ENCODE measurements around the gene ATP7B. TPM values are rescaled to one million over a fixed set of nuclear protein-coding genes. Genes with fewer than 3 reads are reported as not detected.
"Not testable (repeated sequence)": the region's sequence is repeated elsewhere in the genome, so short reads cannot be mapped to it uniquely, and the experiment has no call there.

The ATP7B gene
- total RNA-seq, 4 donors from 2014 or later, result 2.0 to 8.3 (median 5.1) TPM

GRCh38 chr13:51914137-51914493 lies 97.1 kb downstream of the ATP7B start:
- H3K27ac ChIP-seq, result no peak overlapping the region
- no peak overlapping the region for H3K4me3 ChIP-seq
- H3K4me1 ChIP-seq, result no peaks in the 10 kb centered on the region
- no peak for DNase-seq (ENCODE audit: low spot score in 2 of 2)
- no peak for TF ChIP-seq EP300 (IDR thresholded peaks at IDR 0.05)
- no peak for TF ChIP-seq CTCF (IDR thresholded peaks at IDR 0.05)
- TF ChIP-seq POLR2A (IDR thresholded peaks at IDR 0.05), result no peak
- no peak for TF ChIP-seq POLR2AphosphoS5 (IDR thresholded peaks at IDR 0.05)
- H3K9me3 ChIP-seq, result no peaks in the 10 kb centered on the region
- no peaks in the 10 kb centered on the region for H3K27me3 ChIP-seq
- WGBS, result 69% methylated on average over 7 of the region's 7 CpGs
- H3K36me3 ChIP-seq, result no peaks in the 10 kb centered on the region

GRCh38 chr13:51913421-51914136 lies 97.7 kb downstream of the ATP7B start:
- WGBS, result 45% methylated on average over 3 of the region's 4 CpGs
- H3K36me3 ChIP-seq, result no peaks in the 10 kb centered on the region

GRCh38 chr13:51912511-51913225 lies 98.6 kb downstream of the ATP7B start:
- H3K27ac ChIP-seq, result no peak overlapping the region
- 72% methylated on average over 11 of the region's 11 CpGs for WGBS
- no peak for TF ChIP-seq CTCF (IDR thresholded peaks at IDR 0.05)
- TF ChIP-seq POLR2A (IDR thresholded peaks at IDR 0.05), result no peak
- TF ChIP-seq POLR2AphosphoS5 (IDR thresholded peaks at IDR 0.05), result no peak
- TF ChIP-seq EP300 (IDR thresholded peaks at IDR 0.05), result no peak
- no peaks in the 10 kb centered on the region for H3K4me1 ChIP-seq
- no peaks in the 10 kb centered on the region for H3K27me3 ChIP-seq
- no peak overlapping the region for H3K4me3 ChIP-seq
- H3K36me3 ChIP-seq, result no peaks in the 10 kb centered on the region
- peak in 1 of 2 donors; percentile 38 for DNase-seq (ENCODE audit: low spot score in 2 of 2)
- no peaks in the 10 kb centered on the region for H3K9me3 ChIP-seq

More at GRCh38 chr13:51913421-51914136, 97.7 kb downstream of the ATP7B start:
- H3K27me3 ChIP-seq, result no peaks in the 10 kb centered on the region
- no peaks in the 10 kb centered on the region for H3K9me3 ChIP-seq
- TF ChIP-seq POLR2AphosphoS5 (IDR thresholded peaks at IDR 0.05) (no peak), CTCF (IDR thresholded peaks at IDR 0.05) (no peak), EP300 (IDR thresholded peaks at IDR 0.05) (no peak)
- DNase-seq (ENCODE audit: low spot score in 2 of 2), result peak in 1 of 2 donors; percentile 24
- H3K4me1 ChIP-seq, result no peaks in the 10 kb centered on the region
- no peak overlapping the region for H3K27ac ChIP-seq
- no peak overlapping the region for H3K4me3 ChIP-seq

- Histone ChIP-seq H3K36me3 (no peaks in the 10 kb centered on the region), H3K4me3 (no peak overlapping the region), H3K27me3 (no peaks in the 10 kb centered on the region), H3K4me1 (no peaks in the 10 kb centered on the region), H3K9me3 (no peaks in the 10 kb centered on the region), H3K27ac (no peak overlapping the region)
- whole genome bisulfite sequencing, result 56% methylated on average over 10 of the region's 10 CpGs
- peak in 1 of 2 donors; percentile 40 for DNase-seq (ENCODE audit: low spot score in 2 of 2)
- TF ChIP-seq POLR2A (IDR thresholded peaks at IDR 0.05) (no peak), CTCF (IDR thresholded peaks at IDR 0.05) (no peak), EP300 (IDR thresholded peaks at IDR 0.05) (no peak)
These were observed 99.2 kb downstream of the ATP7B start for GRCh38 chr13:51912091-51912490.

- peak in 1 of 2 donors; percentile 53 for DNase-seq (ENCODE audit: low spot score in 2 of 2)
- 84% methylated on average over 8 of the region's 12 CpGs for WGBS
- no peak overlapping the region for H3K4me3 ChIP-seq
These were observed 100.7 kb downstream of the ATP7B start for GRCh38 chr13:51910508-51910907.

GRCh38 chr13:51909265-51909664 lies 102.0 kb downstream of the ATP7B start:
- H3K4me3 ChIP-seq; H3K27me3 ChIP-seq; H3K4me1 ChIP-seq; H3K36me3 ChIP-seq; H3K9me3 ChIP-seq; DNase-seq (ENCODE audit: low spot score in 2 of 2); H3K27ac ChIP-seq: not testable (repeated sequence)
- WGBS, result 90% methylated on average over 5 of the region's 5 CpGs

More at GRCh38 chr13:51910508-51910907, 100.7 kb downstream of the ATP7B start:
- H3K4me1 ChIP-seq, result no peaks in the 10 kb centered on the region
- TF ChIP-seq CTCF (IDR thresholded peaks at IDR 0.05) (no peak), EP300 (IDR thresholded peaks at IDR 0.05) (no peak), POLR2AphosphoS5 (IDR thresholded peaks at IDR 0.05) (no peak), POLR2A (IDR thresholded peaks at IDR 0.05) (no peak)
- no peaks in the 10 kb centered on the region for H3K27me3 ChIP-seq
- no peak overlapping the region for H3K27ac ChIP-seq
- H3K36me3 ChIP-seq, result no peaks in the 10 kb centered on the region
- no peaks in the 10 kb centered on the region for H3K9me3 ChIP-seq
